ENCODE data around the gene MAPK14.

The MAPK14 gene

DNA sequence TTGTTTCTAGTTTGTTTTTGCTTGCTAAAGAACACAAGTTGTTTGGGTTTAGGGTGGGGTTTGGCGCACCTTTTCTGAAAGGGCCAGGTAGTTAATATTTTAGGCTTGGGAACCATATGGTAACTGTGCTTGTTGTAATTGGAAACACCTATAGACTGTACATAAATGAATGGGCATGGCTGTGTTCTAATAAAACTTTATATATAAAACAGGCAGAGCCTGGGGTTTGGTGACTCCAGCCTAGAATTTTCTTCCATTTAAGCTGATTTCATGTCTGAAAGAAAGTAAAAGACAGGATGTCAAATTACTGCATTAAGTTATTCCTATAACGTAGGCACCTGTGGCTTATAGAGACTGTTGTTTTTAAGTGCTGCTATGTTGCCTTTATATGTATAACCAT is 66.6 kb downstream of the MAPK14 start:
- no peaks in the 10 kb centered on the region for H3K9me3 ChIP-seq (ENCODE audit: control insufficient read depth, low read length)
- H3K27ac ChIP-seq, result no peak overlapping the region
- H3K27me3 ChIP-seq (ENCODE audit: control insufficient read depth, insufficient read depth, low read length), result no peaks in the 10 kb centered on the region
- H3K36me3 ChIP-seq (ENCODE audit: control insufficient read depth, insufficient read depth, low read length), result no peaks in the 10 kb centered on the region
- TF ChIP-seq, protein P1, sequence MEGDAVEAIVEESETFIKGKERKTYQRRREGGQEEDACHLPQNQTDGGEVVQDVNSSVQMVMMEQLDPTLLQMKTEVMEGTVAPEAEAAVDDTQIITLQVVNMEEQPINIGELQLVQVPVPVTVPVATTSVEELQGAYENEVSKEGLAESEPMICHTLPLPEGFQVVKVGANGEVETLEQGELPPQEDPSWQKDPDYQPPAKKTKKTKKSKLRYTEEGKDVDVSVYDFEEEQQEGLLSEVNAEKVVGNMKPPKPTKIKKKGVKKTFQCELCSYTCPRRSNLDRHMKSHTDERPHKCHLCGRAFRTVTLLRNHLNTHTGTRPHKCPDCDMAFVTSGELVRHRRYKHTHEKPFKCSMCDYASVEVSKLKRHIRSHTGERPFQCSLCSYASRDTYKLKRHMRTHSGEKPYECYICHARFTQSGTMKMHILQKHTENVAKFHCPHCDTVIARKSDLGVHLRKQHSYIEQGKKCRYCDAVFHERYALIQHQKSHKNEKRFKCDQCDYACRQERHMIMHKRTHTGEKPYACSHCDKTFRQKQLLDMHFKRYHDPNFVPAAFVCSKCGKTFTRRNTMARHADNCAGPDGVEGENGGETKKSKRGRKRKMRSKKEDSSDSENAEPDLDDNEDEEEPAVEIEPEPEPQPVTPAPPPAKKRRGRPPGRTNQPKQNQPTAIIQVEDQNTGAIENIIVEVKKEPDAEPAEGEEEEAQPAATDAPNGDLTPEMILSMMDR (IDR thresholded peaks at IDR 0.05), result no peak
- H3K4me3 ChIP-seq (ENCODE audit: low read depth, low read length), result no peak overlapping the region
- H3K79me2 ChIP-seq, result peaks cover 3% of the 10 kb centered on the region
- H2AFZ ChIP-seq, result no peak overlapping the region
- H3K9ac ChIP-seq, result no peak overlapping the region
- H3K4me2 ChIP-seq (ENCODE audit: low read length), result no peak overlapping the region
- no peaks in the 10 kb centered on the region for H3K4me1 ChIP-seq

DNA sequence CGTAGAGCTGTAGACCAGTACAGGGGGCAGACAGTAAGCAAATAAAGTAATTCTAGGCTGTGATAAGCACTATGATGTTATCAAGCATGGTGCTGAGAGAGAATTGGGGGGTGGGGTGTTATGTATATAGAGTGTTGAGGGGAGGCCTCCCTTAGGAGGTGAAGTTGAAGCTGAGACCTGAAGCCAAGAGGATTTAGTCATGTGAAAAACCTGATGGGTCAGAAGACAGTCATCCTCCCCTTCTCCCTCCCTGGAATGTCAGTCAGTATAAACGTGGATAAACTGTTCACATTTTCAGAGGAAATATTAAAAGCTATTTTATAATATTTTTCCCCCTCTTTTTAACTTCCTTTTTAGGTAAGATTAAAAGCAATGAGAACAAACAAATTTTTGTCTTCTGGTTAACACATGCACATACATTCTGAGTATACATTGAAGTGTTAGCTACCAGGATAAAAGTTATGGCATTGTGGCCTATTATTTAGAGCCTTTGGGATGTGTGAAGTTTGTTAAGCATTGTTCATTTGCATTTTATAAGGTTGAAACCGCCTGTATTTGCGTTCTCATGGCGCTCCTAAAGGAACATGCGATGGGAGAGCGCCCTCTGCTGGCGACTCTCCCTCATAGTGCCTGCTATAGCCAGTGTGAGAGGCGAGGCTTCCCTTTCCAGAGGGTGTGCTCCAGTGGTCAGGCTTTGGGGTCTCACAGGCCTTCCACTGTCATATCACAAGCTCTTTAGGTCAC is 67.3 kb downstream of the MAPK14 start:
- H3K4me3 ChIP-seq (ENCODE audit: low read depth, low read length), result no peak overlapping the region
- H3K4me1 ChIP-seq, result no peaks in the 10 kb centered on the region
- H3K79me2 ChIP-seq, result peaks cover 3% of the 10 kb centered on the region
- no peaks in the 10 kb centered on the region for H3K36me3 ChIP-seq (ENCODE audit: control insufficient read depth, insufficient read depth, low read length)
- H3K27me3 ChIP-seq (ENCODE audit: control insufficient read depth, insufficient read depth, low read length), result no peaks in the 10 kb centered on the region
- H3K9ac ChIP-seq, result no peak overlapping the region
- no peaks in the 10 kb centered on the region for H3K9me3 ChIP-seq (ENCODE audit: control insufficient read depth, low read length)
- no peak overlapping the region for H3K27ac ChIP-seq
- TF ChIP-seq, protein P1 (IDR thresholded peaks at IDR 0.05), result peak; percentile 95
- no peak overlapping the region for H3K4me2 ChIP-seq (ENCODE audit: low read length)
- peak overlapping the region; percentile 50 for H2AFZ ChIP-seq

DNA sequence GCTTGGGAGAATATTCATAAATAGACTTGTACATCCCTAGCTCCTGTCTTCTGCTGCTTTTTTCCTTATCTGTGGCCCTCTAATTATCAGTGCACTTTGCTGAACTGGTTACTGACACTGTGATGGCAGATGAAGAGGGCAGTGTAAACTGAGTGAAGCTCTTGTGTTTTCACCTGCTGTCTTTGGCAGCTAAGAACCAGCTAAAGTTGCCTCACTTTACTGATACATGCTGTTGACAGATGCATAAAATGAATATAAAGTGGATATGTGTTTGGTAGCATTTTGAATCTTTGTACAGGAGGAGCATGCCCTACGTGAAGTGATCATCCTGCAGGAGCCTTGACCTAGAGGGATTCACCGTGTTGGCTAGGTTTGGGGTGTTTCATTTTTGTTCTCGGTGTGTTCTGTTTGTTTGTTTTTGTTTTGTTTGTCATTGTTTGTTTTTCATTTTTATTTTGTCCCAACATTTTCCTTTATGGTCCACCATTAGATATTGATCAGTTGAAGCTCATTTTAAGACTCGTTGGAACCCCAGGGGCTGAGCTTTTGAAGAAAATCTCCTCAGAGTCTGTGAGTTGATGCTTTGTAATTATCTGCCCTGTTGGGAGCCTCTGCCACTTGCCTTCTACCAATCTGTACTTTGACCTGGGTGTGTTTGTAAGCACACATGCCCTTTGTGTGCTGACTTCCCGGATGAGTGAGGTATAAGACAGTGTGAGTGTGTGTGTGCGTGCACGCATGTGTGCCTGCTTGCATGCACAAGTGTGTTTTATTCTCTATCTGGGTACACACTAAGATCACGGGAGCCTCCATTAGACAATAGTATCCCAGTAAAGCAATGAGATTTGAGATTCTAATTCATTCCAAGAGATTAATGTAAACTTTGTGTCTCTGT is 68.1 kb downstream of the MAPK14 start:
- Histone ChIP-seq H3K27ac (no peak overlapping the region), H3K36me3 (ENCODE audit: control insufficient read depth, insufficient read depth, low read length) (no peaks in the 10 kb centered on the region), H3K9ac (no peak overlapping the region), H3K27me3 (ENCODE audit: control insufficient read depth, insufficient read depth, low read length) (no peaks in the 10 kb centered on the region), H3K79me2 (peaks cover 3% of the 10 kb centered on the region), H3K9me3 (ENCODE audit: control insufficient read depth, low read length) (no peaks in the 10 kb centered on the region), H3K4me2 (ENCODE audit: low read length) (no peak overlapping the region), H3K4me1 (no peaks in the 10 kb centered on the region), H2AFZ (no peak overlapping the region), H3K4me3 (ENCODE audit: low read depth, low read length) (no peak overlapping the region)
- TF ChIP-seq, protein P1 (IDR thresholded peaks at IDR 0.05), result no peak

DNA sequence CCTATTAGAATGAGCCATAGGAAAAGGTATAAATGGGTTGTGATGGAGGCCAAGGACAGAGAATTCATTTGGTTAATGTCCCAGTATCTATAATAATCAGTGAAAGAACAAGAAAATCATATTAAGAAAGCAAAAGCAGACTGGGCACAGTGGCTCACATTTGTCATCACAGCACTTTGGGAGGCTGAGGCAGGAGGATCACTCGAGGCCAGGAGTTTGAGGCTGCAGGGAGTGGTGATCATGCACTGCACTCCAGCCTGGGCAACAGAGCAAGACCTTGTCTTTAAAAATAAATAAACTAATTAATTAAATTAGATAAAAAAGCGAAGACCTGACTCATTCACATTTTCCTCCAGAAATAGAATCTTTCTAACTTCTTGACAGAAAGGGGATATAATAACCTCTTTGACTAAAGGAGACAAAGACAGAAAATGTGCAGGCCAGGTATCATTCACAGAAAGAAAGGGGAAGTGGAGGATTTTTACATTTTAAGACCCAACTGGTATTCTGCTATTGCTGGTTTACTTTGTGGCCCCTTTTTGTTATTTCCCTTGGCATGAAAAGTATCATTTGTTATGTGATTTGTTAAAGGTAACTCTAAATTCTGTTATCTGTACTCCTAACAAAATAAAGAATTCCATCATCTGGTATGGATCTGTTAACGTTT is 70.8 kb downstream of the MAPK14 start:
- Histone ChIP-seq H3K9me3 (ENCODE audit: control insufficient read depth, low read length) (no peaks in the 10 kb centered on the region), H3K4me1 (no peaks in the 10 kb centered on the region), H3K79me2 (peaks cover 7% of the 10 kb centered on the region), H3K27ac (no peak overlapping the region), H3K27me3 (ENCODE audit: control insufficient read depth, insufficient read depth, low read length) (no peaks in the 10 kb centered on the region), H2AFZ (no peak overlapping the region), H3K4me3 (ENCODE audit: low read depth, low read length) (no peak overlapping the region), H3K4me2 (ENCODE audit: low read length) (no peak overlapping the region), H3K9ac (no peak overlapping the region), H3K36me3 (ENCODE audit: control insufficient read depth, insufficient read depth, low read length) (no peaks in the 10 kb centered on the region)
- TF ChIP-seq, protein P1 (IDR thresholded peaks at IDR 0.05), result no peak

All from parathyroid adenoma (tissue), 2 donors.